HL-60/S4 (cell line): ENCODE measurements around the gene COL9A2.

ENCODE experiments used
- in situ Hi-C: fragments of 300-500 bp; cut with MboI; formaldehyde crosslinking; loops from 2 replicates; pipeline ENCODE4 v1.14.3; 2022; ENCODE audit warnings: low sequenced_read_pairs

COL9A2 gene

DNA sequence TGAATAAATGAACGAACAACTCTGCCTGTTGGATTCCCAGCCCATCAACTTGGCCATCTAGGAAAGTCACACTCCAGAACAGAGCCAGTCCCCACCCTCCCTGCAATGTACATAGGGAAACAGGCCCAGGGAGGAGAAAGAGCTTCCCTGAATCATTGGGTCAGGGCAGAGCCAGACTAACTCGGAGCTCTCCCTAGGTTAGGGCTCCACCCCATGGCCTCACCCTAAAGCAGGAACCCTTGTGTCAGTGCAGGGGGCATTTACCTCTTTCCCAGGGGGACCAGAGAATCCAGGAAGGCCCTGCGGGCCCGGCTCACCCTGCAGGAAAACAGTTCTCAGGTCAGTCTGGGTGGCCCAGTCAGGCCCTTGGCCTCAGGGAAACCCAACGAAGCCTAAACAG, 11.6 kb downstream of the COL9A2 start:
- in situ Hi-C loops: no loop called here

GRCh38 chr1:40303790-40304189, 13.3 kb downstream of the COL9A2 start:
- in situ Hi-C loops: no loop called here

DNA sequence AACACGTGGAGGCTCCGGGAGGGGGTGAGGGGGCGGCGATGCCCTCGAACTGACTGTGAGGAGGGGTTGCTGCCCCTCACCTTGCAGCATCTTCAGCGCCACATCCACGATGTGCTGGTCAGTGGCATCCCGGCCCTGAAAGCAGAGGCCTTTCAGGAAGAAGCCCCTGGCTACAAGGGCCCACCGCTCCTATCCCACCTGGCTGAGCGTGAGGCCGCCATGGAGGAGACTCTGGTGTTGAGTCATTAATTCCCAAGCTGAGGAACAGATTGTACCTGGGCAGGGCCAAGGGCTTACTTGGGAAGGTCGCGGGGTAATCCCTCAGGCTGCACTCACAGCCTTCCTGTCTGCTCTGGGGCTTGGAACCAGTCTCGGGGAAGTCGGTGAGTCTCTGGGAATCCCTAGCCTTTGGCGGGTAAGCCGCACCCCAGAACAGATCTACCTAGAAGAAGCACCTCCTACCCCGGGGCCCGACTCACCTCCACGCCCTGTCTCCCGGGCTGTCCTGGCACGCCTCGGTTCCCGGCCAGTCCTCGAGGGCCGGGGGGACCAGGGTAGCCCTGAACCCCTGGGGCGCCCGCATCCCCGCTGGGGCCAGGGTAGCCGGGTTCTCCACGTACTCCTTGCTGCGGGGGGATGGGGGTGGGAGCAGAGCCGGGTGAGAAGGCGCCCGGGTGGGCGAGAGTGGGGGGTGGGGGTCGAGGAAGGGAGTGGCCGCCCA, 13.9 kb downstream of the COL9A2 start:
- in situ Hi-C loops: no loop called here

DNA sequence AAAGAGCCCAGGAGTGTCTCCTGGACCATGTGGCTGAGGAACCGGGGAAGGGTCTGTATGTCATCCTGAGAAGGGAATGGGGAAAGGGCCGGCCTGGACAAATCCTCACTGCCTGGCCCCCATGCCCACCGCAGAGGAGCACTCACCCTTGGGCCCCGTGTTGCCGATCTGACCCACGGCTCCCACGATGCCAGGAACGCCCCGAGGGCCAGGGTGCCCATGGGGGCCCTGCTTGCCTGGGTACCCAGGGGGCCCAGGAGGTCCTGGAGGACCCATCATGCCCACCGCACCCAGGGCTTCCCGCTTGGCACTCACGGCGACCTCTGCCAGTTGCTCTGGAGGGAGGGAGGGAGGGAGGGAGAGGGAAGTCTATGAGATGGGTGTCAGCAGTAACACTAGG, 14.6 kb downstream of the COL9A2 start:
- in situ Hi-C loops: no loop called here

GRCh38 chr1:40301541-40302299, 15.4 kb downstream of the COL9A2 start:
- in situ Hi-C loops: no loop called here

- in situ Hi-C loops: no loop called here
These were observed 16.0 kb downstream of the COL9A2 start for GRCh38 chr1:40301066-40301465.

GRCh38 chr1:40300651-40301050, 16.4 kb downstream of the COL9A2 start:
- in situ Hi-C loops: no loop called here

- in situ Hi-C loops: no loop called here
These were observed 16.9 kb downstream of the COL9A2 start for GRCh38 chr1:40300249-40300567.

DNA sequence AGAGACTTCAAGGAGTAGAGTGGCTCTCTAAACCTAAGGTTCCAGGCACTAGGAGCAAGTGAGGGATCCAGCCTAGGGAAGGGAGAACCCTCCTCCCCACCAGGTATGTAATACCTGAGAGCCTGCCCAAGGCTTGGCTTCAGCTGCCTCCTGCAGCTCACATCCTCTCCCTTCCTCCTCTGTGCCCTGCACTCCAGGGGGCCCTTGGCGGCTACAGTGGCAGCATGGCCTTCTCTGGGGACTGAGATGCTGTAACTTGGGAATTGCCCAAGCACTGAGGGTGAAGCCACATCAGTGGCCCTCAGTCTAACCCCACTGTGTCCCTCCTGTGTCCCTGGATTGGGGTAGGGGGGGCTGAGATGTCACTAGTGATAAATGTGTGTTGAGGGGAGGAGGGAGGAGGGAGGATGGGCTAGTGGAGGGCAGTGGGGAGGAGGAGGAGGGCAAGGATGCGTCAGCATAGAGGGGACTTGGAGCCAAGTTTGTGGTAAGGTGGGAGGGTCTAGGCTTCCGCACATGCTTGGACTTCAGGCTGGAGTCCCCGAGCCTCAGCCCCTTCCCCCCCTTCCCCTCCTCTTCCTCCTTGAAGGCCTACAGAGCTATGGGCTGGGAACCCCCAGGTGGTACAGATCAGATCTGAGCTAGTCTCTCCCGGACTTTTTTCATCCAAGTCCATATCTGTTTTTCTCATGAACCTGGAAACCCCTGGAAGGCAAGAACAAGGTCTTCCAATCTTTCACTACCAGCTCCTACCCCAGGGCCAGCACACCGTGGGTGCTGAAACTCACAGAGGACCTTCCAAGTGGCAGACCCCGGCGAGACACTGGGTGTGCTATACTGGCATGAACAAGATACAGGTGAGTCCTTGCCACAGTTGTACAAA, 17.5 kb downstream of the COL9A2 start:
- in situ Hi-C loops: no loop called here

GRCh38 chr1:40291293-40291692, 25.8 kb downstream of the COL9A2 start:
- in situ Hi-C loops: no loop called here

GRCh38 chr1:40281853-40282252, 35.2 kb downstream of the COL9A2 start:
- in situ Hi-C loops: no loop called here

GRCh38 chr1:40276122-40276521, 41.0 kb downstream of the COL9A2 start:
- in situ Hi-C loops: no loop called here

DNA sequence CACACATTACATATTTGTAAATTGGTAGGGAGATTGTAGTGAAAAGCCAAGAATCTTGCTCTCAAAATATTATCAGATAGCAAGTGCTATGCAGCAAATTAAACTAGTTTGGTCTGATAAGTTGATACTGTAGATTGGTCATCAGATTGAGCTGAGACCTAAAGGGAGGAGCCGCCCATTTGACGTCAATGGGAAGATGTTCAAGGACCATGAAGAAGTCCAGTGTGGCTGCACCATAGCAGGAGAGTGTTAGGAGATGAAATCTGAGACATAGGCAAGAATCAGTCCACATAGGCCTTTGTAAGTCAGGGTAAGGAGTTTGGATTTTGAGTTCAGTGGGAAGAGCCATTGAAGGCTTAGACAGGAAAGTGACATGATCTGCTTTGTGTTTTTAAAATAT, 42.8 kb downstream of the COL9A2 start:
- in situ Hi-C loops: no loop called here

DNA sequence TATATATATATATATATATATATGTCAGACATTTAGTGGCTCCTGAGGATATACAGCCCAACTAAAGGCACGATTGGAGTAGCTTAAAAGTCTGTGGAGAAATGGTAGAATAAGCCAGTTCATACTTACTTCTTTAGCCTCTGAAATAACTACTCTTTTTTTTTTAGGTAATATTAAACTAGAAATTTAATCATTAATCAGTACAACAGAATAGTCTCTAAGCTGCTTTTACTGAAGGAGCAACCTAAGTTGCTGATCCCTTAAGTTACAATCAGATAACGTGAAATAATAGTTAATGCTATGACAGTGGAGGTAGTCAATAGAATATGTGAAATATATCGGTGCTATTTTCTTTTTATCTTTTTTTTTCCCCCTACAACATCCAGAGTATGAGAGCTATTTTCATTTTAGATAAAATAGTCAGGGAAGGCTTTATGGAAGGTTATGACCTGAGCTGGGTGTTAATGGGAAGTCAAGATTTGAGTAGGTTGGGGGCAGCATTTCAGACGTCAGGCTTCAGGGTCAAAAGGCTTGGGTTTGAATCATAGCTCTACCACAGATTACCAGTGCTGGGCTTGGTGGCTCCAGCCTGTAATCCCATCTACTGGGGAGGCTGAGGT, 43.4 kb downstream of the COL9A2 start:
- in situ Hi-C loops: no loop called here

DNA sequence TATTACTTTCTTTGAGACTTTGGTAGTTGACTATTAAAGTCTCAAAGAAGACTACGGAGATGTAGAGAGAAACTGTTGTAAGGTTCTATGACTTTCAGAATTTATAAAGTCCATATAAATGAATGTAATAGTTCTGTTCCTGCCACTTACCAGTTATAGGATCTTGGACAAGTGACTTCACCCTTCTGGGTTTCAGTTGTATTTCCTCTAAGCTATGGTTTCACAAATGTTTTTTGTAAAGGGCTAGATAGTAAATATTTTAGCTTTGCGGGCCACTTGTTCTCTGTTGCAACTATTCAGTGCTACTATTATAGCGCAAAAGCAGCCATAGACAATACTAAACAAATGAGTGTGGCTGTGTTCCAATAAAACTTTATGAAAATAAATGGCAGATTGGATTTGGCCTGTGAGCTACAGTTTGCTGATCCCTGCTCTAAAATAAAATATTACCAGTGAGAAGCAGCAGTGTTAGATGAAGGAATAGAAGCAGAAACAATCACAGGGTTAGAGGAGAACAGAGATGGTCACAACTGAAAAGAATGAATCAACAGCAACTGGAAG, 44.4 kb downstream of the COL9A2 start:
- in situ Hi-C loops: no loop called here

- in situ Hi-C loops: no loop called here
These were observed 46.8 kb downstream of the COL9A2 start for GRCh38 chr1:40270152-40270834.

DNA sequence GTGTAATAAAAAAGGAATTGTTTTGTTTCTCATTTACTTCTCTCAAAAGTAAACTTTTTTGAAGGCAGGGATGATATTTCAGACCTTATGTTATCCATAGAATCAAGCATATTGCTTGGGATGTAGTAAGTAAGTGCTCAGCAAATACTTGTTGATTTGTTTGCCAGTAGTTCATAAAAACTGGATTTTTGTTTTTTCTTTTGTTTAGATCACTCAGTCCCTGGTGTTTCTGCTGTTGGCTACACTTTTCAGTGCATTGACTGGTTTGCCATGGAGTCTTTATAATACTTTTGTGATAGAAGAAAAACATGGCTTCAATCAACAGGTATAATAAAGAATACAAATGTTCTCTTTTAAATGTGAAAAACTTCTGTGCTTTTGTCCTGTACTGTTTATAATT, 48.9 kb downstream of the COL9A2 start:
- in situ Hi-C loops: no loop called here

DNA sequence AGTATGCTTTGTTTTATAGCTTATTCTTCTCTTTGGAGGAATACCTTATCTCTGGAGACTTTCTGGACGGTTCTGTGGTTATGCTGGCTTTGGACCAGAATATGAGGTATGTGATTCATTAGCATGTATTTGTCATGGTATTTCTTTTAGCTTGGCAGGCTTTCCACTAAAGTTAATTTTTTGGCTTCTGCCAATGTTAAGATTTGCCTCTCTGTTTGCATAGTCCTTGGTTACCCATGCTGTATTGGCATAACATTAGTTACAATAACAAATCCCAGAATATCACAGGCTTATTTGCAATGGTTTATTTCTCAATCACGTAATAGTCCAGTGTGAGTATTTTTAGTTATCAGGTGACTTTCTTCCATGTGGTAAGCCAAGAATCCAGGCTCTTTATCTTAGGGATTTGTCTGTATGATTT, 49.3 kb downstream of the COL9A2 start:
- in situ Hi-C loops: no loop called here

- in situ Hi-C loops: no loop called here
These were observed 50.1 kb downstream of the COL9A2 start for GRCh38 chr1:40266786-40267535.

DNA sequence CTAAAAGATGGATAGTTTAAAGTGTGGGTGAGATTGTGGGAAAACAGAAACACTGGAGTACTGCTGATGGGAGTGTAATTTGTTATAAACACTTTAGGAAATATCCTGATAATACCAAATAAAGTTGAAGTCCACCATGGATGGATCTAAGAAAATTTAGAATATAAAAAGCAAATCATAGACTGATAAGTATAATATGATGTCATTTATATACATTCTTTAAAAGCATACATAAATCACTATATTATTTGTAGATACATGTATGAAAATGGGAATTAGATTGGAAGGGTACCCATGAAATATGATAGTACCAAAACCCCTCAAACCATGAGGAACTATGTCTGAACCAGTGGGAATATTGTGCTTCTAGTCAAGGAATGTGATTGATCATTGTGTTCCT, 51.2 kb downstream of the COL9A2 start:
- in situ Hi-C loops: no loop called here
